ENCODE results near the gene DGKB.

GRCh38 chr7:14125998-14126397, 776.6 kb downstream of the DGKB start:
- TF ChIP-seq, protein P1, sequence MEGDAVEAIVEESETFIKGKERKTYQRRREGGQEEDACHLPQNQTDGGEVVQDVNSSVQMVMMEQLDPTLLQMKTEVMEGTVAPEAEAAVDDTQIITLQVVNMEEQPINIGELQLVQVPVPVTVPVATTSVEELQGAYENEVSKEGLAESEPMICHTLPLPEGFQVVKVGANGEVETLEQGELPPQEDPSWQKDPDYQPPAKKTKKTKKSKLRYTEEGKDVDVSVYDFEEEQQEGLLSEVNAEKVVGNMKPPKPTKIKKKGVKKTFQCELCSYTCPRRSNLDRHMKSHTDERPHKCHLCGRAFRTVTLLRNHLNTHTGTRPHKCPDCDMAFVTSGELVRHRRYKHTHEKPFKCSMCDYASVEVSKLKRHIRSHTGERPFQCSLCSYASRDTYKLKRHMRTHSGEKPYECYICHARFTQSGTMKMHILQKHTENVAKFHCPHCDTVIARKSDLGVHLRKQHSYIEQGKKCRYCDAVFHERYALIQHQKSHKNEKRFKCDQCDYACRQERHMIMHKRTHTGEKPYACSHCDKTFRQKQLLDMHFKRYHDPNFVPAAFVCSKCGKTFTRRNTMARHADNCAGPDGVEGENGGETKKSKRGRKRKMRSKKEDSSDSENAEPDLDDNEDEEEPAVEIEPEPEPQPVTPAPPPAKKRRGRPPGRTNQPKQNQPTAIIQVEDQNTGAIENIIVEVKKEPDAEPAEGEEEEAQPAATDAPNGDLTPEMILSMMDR (IDR thresholded peaks at IDR 0.05), result no peak
- TF ChIP-seq POLR2A (IDR thresholded peaks at IDR 0.05), result no peak

Data from adrenal gland (tissue), 5 donors.